HUES48 (cell line): ENCODE data around the gene LAPTM5.

ENCODE experiments used
- H3K27ac ChIP-seq: one replicate; pipeline ENCODE4 v1.7.0; 2013; ENCODE audit warnings: low read depth, low read length, inconsistent platforms
- H3K27me3 ChIP-seq: 2 replicates; pipeline ENCODE4 v1.6.1; 2013; ENCODE audit warnings: mild to moderate bottlenecking, low read length; ENCODE audit not compliant: control insufficient read depth, insufficient read depth
- H3K36me3 ChIP-seq: 2 replicates; pipeline ENCODE4 v1.6.1; 2013; ENCODE audit warnings: low read length; ENCODE audit not compliant: control insufficient read depth, insufficient read depth
- H3K4me1 ChIP-seq: 2 replicates; pipeline ENCODE4 v1.6.1; 2013; ENCODE audit warnings: mild to moderate bottlenecking, low read length; ENCODE audit not compliant: control insufficient read depth, insufficient read depth
- H3K4me3 ChIP-seq: 2 replicates; pipeline ENCODE4 v1.5.1; 2013; ENCODE audit warnings: mild to moderate bottlenecking, low read depth, low read length
- H3K9ac ChIP-seq: 2 replicates; pipeline ENCODE4 v1.6.1; 2013; ENCODE audit warnings: mild to moderate bottlenecking, low read depth, low read length, moderate library complexity
- H3K9me3 ChIP-seq: 2 replicates; pipeline ENCODE4 v1.6.1; 2013; ENCODE audit warnings: low read length; ENCODE audit not compliant: control insufficient read depth, insufficient read depth

LAPTM5 gene

GRCh38 chr1:30737357-30738039 is 20.1 kb downstream of the LAPTM5 start:
- no peaks in the 10 kb centered on the region for H3K4me1 ChIP-seq
- no peaks in the 10 kb centered on the region for H3K9me3 ChIP-seq
- H3K9ac ChIP-seq = no peak overlapping the region
- no peaks in the 10 kb centered on the region for H3K36me3 ChIP-seq
- no peaks in the 10 kb centered on the region for H3K27me3 ChIP-seq
- H3K27ac ChIP-seq = no peak overlapping the region
- H3K4me3 ChIP-seq = no peak overlapping the region

GRCh38 chr1:30735668-30736498 is 21.7 kb downstream of the LAPTM5 start:
- H3K27me3 ChIP-seq = no peaks in the 10 kb centered on the region
- H3K9me3 ChIP-seq = no peaks in the 10 kb centered on the region
- H3K4me1 ChIP-seq = no peaks in the 10 kb centered on the region
- no peak overlapping the region for H3K4me3 ChIP-seq
- no peak overlapping the region for H3K27ac ChIP-seq
- H3K36me3 ChIP-seq = no peaks in the 10 kb centered on the region
- H3K9ac ChIP-seq = no peak overlapping the region

- H3K9ac ChIP-seq = no peak overlapping the region
- H3K9me3 ChIP-seq = no peaks in the 10 kb centered on the region
- H3K27me3 ChIP-seq = no peaks in the 10 kb centered on the region
- no peaks in the 10 kb centered on the region for H3K4me1 ChIP-seq
- no peak overlapping the region for H3K27ac ChIP-seq
- H3K36me3 ChIP-seq = no peaks in the 10 kb centered on the region
- H3K4me3 ChIP-seq = no peak overlapping the region
Measured at GRCh38 chr1:30735124-30735523, 22.4 kb downstream of the LAPTM5 start.

- no peaks in the 10 kb centered on the region for H3K9me3 ChIP-seq
- no peak overlapping the region for H3K27ac ChIP-seq
- no peak overlapping the region for H3K4me3 ChIP-seq
- H3K9ac ChIP-seq = no peak overlapping the region
- H3K4me1 ChIP-seq = no peaks in the 10 kb centered on the region
- H3K27me3 ChIP-seq = no peaks in the 10 kb centered on the region
- H3K36me3 ChIP-seq = no peaks in the 10 kb centered on the region
Measured at GRCh38 chr1:30734580-30734979, 23.0 kb downstream of the LAPTM5 start.

DNA sequence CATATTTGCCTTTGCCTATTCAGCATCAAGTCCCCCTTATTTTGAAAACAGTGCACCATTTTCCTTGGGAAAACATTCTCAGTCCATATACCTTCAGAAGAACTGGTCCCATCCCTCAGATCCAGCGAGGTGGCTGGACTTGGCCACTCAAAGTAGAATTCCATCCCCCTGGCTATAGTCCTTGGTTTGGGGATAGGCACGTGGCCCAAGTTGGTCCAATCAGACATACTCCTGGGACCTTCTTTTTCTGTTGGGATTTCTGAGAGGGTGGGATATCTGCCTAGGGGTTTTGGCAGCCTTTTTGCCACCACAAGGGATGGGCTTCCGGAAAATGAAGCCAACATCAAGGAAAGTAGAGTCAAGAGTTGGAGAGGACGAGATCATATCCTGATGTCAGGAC is 23.5 kb downstream of the LAPTM5 start:
- H3K4me1 ChIP-seq = no peaks in the 10 kb centered on the region
- no peaks in the 10 kb centered on the region for H3K36me3 ChIP-seq
- H3K4me3 ChIP-seq = no peak overlapping the region
- no peak overlapping the region for H3K27ac ChIP-seq
- H3K9me3 ChIP-seq = no peaks in the 10 kb centered on the region
- H3K9ac ChIP-seq = no peak overlapping the region
- no peaks in the 10 kb centered on the region for H3K27me3 ChIP-seq

GRCh38 chr1:30733493-30733892 is 24.1 kb downstream of the LAPTM5 start:
- H3K9me3 ChIP-seq = no peaks in the 10 kb centered on the region
- no peaks in the 10 kb centered on the region for H3K27me3 ChIP-seq
- no peak overlapping the region for H3K27ac ChIP-seq
- no peaks in the 10 kb centered on the region for H3K4me1 ChIP-seq
- H3K4me3 ChIP-seq = no peak overlapping the region
- H3K9ac ChIP-seq = no peak overlapping the region
- no peaks in the 10 kb centered on the region for H3K36me3 ChIP-seq

GRCh38 chr1:30732277-30732996 is 25.1 kb downstream of the LAPTM5 start:
- no peaks in the 10 kb centered on the region for H3K9me3 ChIP-seq
- H3K9ac ChIP-seq = no peak overlapping the region
- no peaks in the 10 kb centered on the region for H3K27me3 ChIP-seq
- H3K27ac ChIP-seq = no peak overlapping the region
- H3K4me1 ChIP-seq = no peaks in the 10 kb centered on the region
- H3K4me3 ChIP-seq = no peak overlapping the region
- no peaks in the 10 kb centered on the region for H3K36me3 ChIP-seq

GRCh38 chr1:30731806-30732276 is 25.7 kb downstream of the LAPTM5 start:
- no peak overlapping the region for H3K9ac ChIP-seq
- H3K36me3 ChIP-seq = no peaks in the 10 kb centered on the region
- no peaks in the 10 kb centered on the region for H3K9me3 ChIP-seq
- no peaks in the 10 kb centered on the region for H3K27me3 ChIP-seq
- H3K27ac ChIP-seq = no peak overlapping the region
- H3K4me3 ChIP-seq = no peak overlapping the region
- no peaks in the 10 kb centered on the region for H3K4me1 ChIP-seq

- Histone ChIP-seq H3K9ac (no peak overlapping the region), H3K4me1 (no peaks in the 10 kb centered on the region), H3K9me3 (no peaks in the 10 kb centered on the region)
Measured at GRCh38 chr1:30731109-30731805, 26.3 kb downstream of the LAPTM5 start.

GRCh38 chr1:30730346-30731108 is 27.0 kb downstream of the LAPTM5 start:
- no peak overlapping the region for H3K4me3 ChIP-seq
- no peaks in the 10 kb centered on the region for H3K27me3 ChIP-seq
- H3K9me3 ChIP-seq = no peaks in the 10 kb centered on the region
- no peaks in the 10 kb centered on the region for H3K4me1 ChIP-seq
- H3K36me3 ChIP-seq = no peaks in the 10 kb centered on the region
- H3K27ac ChIP-seq = no peak overlapping the region
- no peak overlapping the region for H3K9ac ChIP-seq

More at GRCh38 chr1:30731109-30731805, 26.3 kb downstream of the LAPTM5 start:
- no peaks in the 10 kb centered on the region for H3K36me3 ChIP-seq
- H3K27me3 ChIP-seq = no peaks in the 10 kb centered on the region
- no peak overlapping the region for H3K27ac ChIP-seq
- H3K4me3 ChIP-seq = no peak overlapping the region
